H1 (cell line): ENCODE measurements around the gene IKZF1. TPM values are rescaled to one million over a fixed set of nuclear protein-coding genes. Genes with fewer than 3 reads are reported as not detected.

Experiments used
- CTCF ChIA-PET: fragments of 300-600 bp; sonication (Branson Sonifier 250); formaldehyde crosslinking; loops from one replicate; lab custom pipeline; 2021; ENCODE audit not compliant: partially characterized antibody; lab: Charles Lee
- POLR2A ChIA-PET: fragments of 300-600 bp; sonication (Branson Sonifier 250); formaldehyde crosslinking; loops from one replicate; lab custom pipeline; 2021; ENCODE audit warnings: inconsistent platforms; ENCODE audit not compliant: partially characterized antibody; lab: Charles Lee
- DNase-seq, 2 experiments: peaks; one replicate each; pipeline versions ENCODE4 v3.0.0 to v3.0.0-alpha.2; 2010 to 2022; ENCODE audit warnings: low spot score in 2 of 2, low read depth in 1 of 2, mixed read lengths in 1 of 2
- FAIRE-seq: peaks from 2 replicates; lab custom pipeline; 2011; peaks lifted over from hg19 to GRCh38; lab: Jason Lieb, UNC
- H2AFZ ChIP-seq: 2 replicates; pipeline ENCODE4 v1.8.1; 2012; ENCODE audit warnings: low read length, inconsistent platforms
- H2AK5ac ChIP-seq: 2 replicates; pipeline ENCODE4 v1.6.1; 2013; ENCODE audit warnings: low read depth, low read length
- H2BK120ac ChIP-seq: replicated peaks from 2 replicates; pipeline ENCODE3; 2013; ENCODE audit warnings: low read depth, low read length, inconsistent platforms
- H2BK12ac ChIP-seq: 2 replicates; pipeline ENCODE4 v1.6.1; 2013; ENCODE audit warnings: low read depth, low read length
- H2BK15ac ChIP-seq: 2 replicates; pipeline ENCODE4 v1.6.1; 2013; ENCODE audit warnings: low read length
- H2BK20ac ChIP-seq: 2 replicates; pipeline ENCODE4 v1.6.1; 2013; ENCODE audit warnings: low read length
- H2BK5ac ChIP-seq: 2 replicates; pipeline ENCODE4 v1.6.1; 2013; ENCODE audit warnings: low read depth, low read length
- H3K14ac ChIP-seq: 2 replicates; pipeline ENCODE4 v1.6.1; 2013; ENCODE audit warnings: inconsistent platforms; ENCODE audit not compliant: insufficient read length
- H3K18ac ChIP-seq: 2 replicates; pipeline ENCODE4 v1.6.1; 2013; ENCODE audit warnings: low read length; ENCODE audit errors: extremely low read depth
- H3K23ac ChIP-seq: 2 replicates; pipeline ENCODE4 v1.6.1; 2013; ENCODE audit warnings: inconsistent platforms; ENCODE audit not compliant: insufficient read length
- H3K23me2 ChIP-seq: 2 replicates; pipeline ENCODE4 v1.6.1; 2013; ENCODE audit warnings: low read depth, low read length
- H3K27ac ChIP-seq: 2 replicates; pipeline ENCODE4 v1.6.1; 2011; ENCODE audit warnings: low read depth, low read length, inconsistent platforms
- H3K27me3 ChIP-seq, 4 experiments: replicated peaks in 1 of 4; 1 replicate in 1 of 4; 2 replicates in 3 of 4; pipeline versions ENCODE4 v1.6.1 to v1.8.1; 2011 to 2013; ENCODE audit warnings: low read length in 3 of 4, mild to moderate bottlenecking in 3 of 4, inconsistent platforms in 2 of 4, mixed read lengths in 2 of 4, moderate library complexity in 1 of 4; ENCODE audit not compliant: control insufficient read depth in 3 of 4, insufficient read depth in 3 of 4; ENCODE audit errors: extremely low read depth in 1 of 4
- H3K36me3 ChIP-seq, 4 experiments: 2 replicates each; pipeline versions ENCODE4 v1.6.1 to v1.8.1; 2011 to 2013; ENCODE audit warnings: mild to moderate bottlenecking in 4 of 4, low read length in 3 of 4, moderate library complexity in 2 of 4, control low read depth in 1 of 4, inconsistent platforms in 1 of 4; ENCODE audit not compliant: insufficient read depth in 4 of 4, control insufficient read depth in 2 of 4
- H3K4ac ChIP-seq: replicated peaks from 2 replicates; pipeline ENCODE3; 2013; ENCODE audit warnings: low read length, low read depth, mixed read lengths, inconsistent platforms; ENCODE audit not compliant: insufficient read length
- H3K4me1 ChIP-seq, 4 experiments: replicated peaks in 1 of 4; 1 replicate in 1 of 4; 2 replicates in 3 of 4; pipeline versions ENCODE4 v1.6.1 to v1.8.1; 2011 to 2013; ENCODE audit warnings: low read length in 3 of 4, inconsistent platforms in 2 of 4, mixed read lengths in 1 of 4; ENCODE audit not compliant: insufficient read depth in 4 of 4, control insufficient read depth in 3 of 4
- H3K4me2 ChIP-seq, 2 experiments: 2 replicates each; pipeline versions ENCODE4 v1.6.1 to v1.8.1; 2011 to 2013; ENCODE audit warnings: low read depth in 2 of 2, low read length in 2 of 2, control low read depth in 1 of 2, inconsistent platforms in 1 of 2, mild to moderate bottlenecking in 1 of 2; ENCODE audit not compliant: insufficient read depth in 1 of 2
- H3K4me3 ChIP-seq, 4 experiments: fragments of 200-600, 300-600 bp in 1 of 4; sonication (generic), shearing (Covaris generic), sonication (Bioruptor Twin) in 1 of 4; 2 replicates each; pipeline versions ENCODE4 v1.5.1 to v1.8.1; 2011 to 2016; ENCODE audit warnings: low read length in 4 of 4, low read depth in 3 of 4, control low read depth in 2 of 4, inconsistent platforms in 2 of 4, mild to moderate bottlenecking in 2 of 4, mixed read lengths in 1 of 4, moderate library complexity in 1 of 4; ENCODE audit not compliant: insufficient read depth in 2 of 4; ENCODE audit errors: extremely low read depth in 1 of 4
- H3K56ac ChIP-seq: replicated peaks from 2 replicates; pipeline ENCODE3; 2013; ENCODE audit warnings: low read depth, mild to moderate bottlenecking, mixed read lengths, low read length, inconsistent platforms; ENCODE audit not compliant: insufficient read length
- H3K79me1 ChIP-seq: 2 replicates; pipeline ENCODE4 v1.6.1; 2013; ENCODE audit warnings: low read depth, low read length, control low read depth
- H3K79me2 ChIP-seq, 2 experiments: 2 replicates each; pipeline versions ENCODE4 v1.6.1 to v1.8.1; 2012 to 2013; ENCODE audit warnings: low read length in 2 of 2, mild to moderate bottlenecking in 2 of 2, inconsistent platforms in 1 of 2; ENCODE audit not compliant: insufficient read depth in 2 of 2, control insufficient read depth in 1 of 2
- H3K9ac ChIP-seq, 4 experiments: replicated peaks in 1 of 4; 1 replicate in 1 of 4; 2 replicates in 3 of 4; pipeline versions ENCODE4 v1.6.1 to v1.8.1; 2011 to 2013; ENCODE audit warnings: low read depth in 3 of 4, low read length in 3 of 4, control low read depth in 2 of 4, mild to moderate bottlenecking in 2 of 4, moderate library complexity in 2 of 4, inconsistent platforms in 1 of 4; ENCODE audit errors: extremely low read depth in 1 of 4
- H3K9me3 ChIP-seq, 2 experiments: 2 replicates each; pipeline versions ENCODE4 v1.6.1 to v1.8.1; 2012 to 2013; ENCODE audit warnings: mild to moderate bottlenecking in 2 of 2, moderate library complexity in 2 of 2, control low read depth in 1 of 2, inconsistent platforms in 1 of 2, low read depth in 1 of 2, low read length in 1 of 2, mixed read lengths in 1 of 2; ENCODE audit not compliant: insufficient read depth in 2 of 2
- H4K20me1 ChIP-seq, 2 experiments: replicated peaks in 1 of 2; 2 replicates each; pipeline versions ENCODE3 to v1.8.1; 2011 to 2013; ENCODE audit warnings: inconsistent platforms in 2 of 2, low read length in 2 of 2, mild to moderate bottlenecking in 1 of 2; ENCODE audit not compliant: insufficient read depth in 2 of 2, control insufficient read depth in 1 of 2
- H4K5ac ChIP-seq: 2 replicates; pipeline ENCODE4 v1.6.1; 2013; ENCODE audit warnings: low read length, low read depth, mixed read lengths, inconsistent platforms; ENCODE audit not compliant: insufficient read length
- H4K8ac ChIP-seq: 2 replicates; pipeline ENCODE4 v1.8.0; 2013; ENCODE audit warnings: mild to moderate bottlenecking, moderate library complexity, low read length, inconsistent platforms; ENCODE audit not compliant: insufficient read depth; ENCODE audit errors: extremely low read depth
- H4K91ac ChIP-seq: replicated peaks from 2 replicates; pipeline ENCODE3; 2013; ENCODE audit warnings: low read length, mixed read lengths, inconsistent platforms; ENCODE audit not compliant: insufficient read length
- CTBP2 ChIP-seq: IDR thresholded peaks from 2 replicates; pipeline ENCODE4 v1.7.0; 2011; ENCODE audit warnings: borderline replicate concordance, mild to moderate bottlenecking, moderate library complexity, mixed read lengths, low read length; ENCODE audit not compliant: insufficient read depth, insufficient read length
- HDAC6 ChIP-seq: IDR thresholded peaks from one replicate; pipeline ENCODE4 v1.7.1; 2012; ENCODE audit warnings: low read depth, mild to moderate bottlenecking, inconsistent platforms, low read length, moderate library complexity
- KDM1A ChIP-seq: fragments of 200-600, 300-600 bp; sonication (generic); IDR thresholded peaks from 2 replicates; pipeline ENCODE4 v1.7.1; 2016; ENCODE audit warnings: mild to moderate bottlenecking, low read length, borderline replicate concordance
- KDM4A ChIP-seq: IDR thresholded peaks from one replicate; pipeline ENCODE4 v1.7.1; 2012; ENCODE audit warnings: low read depth, mild to moderate bottlenecking, moderate library complexity, low read length, inconsistent platforms; ENCODE audit not compliant: severe bottlenecking
- RFX5 ChIP-seq: IDR thresholded peaks from 2 replicates; pipeline ENCODE4 v1.6.1; 2011; ENCODE audit warnings: low read depth, low read length, improper control_type of control experiment, borderline replicate concordance
- SP1 ChIP-seq: IDR thresholded peaks from 2 replicates; pipeline ENCODE4 v1.6.1; 2011; ENCODE audit warnings: low read depth, low read length
- ZNF274 ChIP-seq: IDR thresholded peaks from 2 replicates; pipeline ENCODE4 v1.7.0; 2012; ENCODE audit warnings: low read length, borderline replicate concordance; ENCODE audit errors: extremely low read depth
- WGBS, 2 experiments: shearing (Covaris generic) in 1 of 2; methylation state at CpG; one replicate each; pipeline versions ENCODE4 v1.1.6 to v1.1.7; 2013 to 2015; ENCODE audit warnings: low lambda C conversion rate in 2 of 2, mixed read lengths in 2 of 2, inconsistent platforms in 1 of 2, low coverage in 1 of 2, missing lambda C conversion rate in 1 of 2; ENCODE audit not compliant: insufficient replicate concordance in 2 of 2, insufficient coverage in 1 of 2, insufficient read length in 1 of 2; ENCODE audit errors: extremely low coverage in 1 of 2, missing lambda C conversion rate in 1 of 2; 5-methylcytosine and 5-hydroxymethylcytosine counted together
- polyA plus RNA-seq, 7 experiments: library from polyadenylated mRNA; depleted of rRNA in 3 of 7; stranded (reverse) in 5 of 7; unstranded in 2 of 7; fragments of >200 nt in 5 of 7; fragments of 200-250 nt in 2 of 7; gene quantifications; 1 replicate in 5 of 7; 2 replicates in 1 of 7; 4 replicates in 1 of 7; pipeline versions ENCODE4 v1.2.1 to v1.2.3, GENCODE V29; 2011 to 2013; ENCODE audit warnings: missing spikeins in 2 of 7, mixed read lengths in 2 of 7
- total RNA-seq: library from RNA; stranded (reverse); fragmentation: NEBNext Ultra II Directional; extraction: Animal tissue kit (Norgen Biotek cat#: 25700); gene quantifications from 2 replicates; pipeline ENCODE4 v1.2.1, GENCODE V29; 2021
- TF ChIP-seq, protein P1 (sequence below): IDR thresholded peaks from 2 replicates; pipeline ENCODE4 v1.6.1; 2012; ENCODE audit warnings: low read length, inconsistent platforms

The IKZF1 gene
- total and polyA plus RNA-seq, 2 of the 8 experiments (the other 6 are each of a cell fraction or from before 2014, with no cell fraction given) = 0.74 to 1.5 TPM

- Histone ChIP-seq H3K18ac (no peak overlapping the region), H3K79me1 (no peaks in the 10 kb centered on the region), H3K4ac (no peak overlapping the region), H3K27ac (no peak overlapping the region), H2BK20ac (no peak overlapping the region), H3K79me2 (peaks cover 0 to 3% of the 10 kb centered on the region in 2 experiments; a peak in 2 of 4 replicates), H3K23ac (no peak overlapping the region), H3K14ac (no peak overlapping the region), H3K36me3 (no peaks in the 10 kb centered on the region; a peak in 1 of 8 replicates), H3K9ac (no peak overlapping the region), H3K56ac (no peak overlapping the region), H2BK15ac (no peak overlapping the region), H3K4me1 (peaks cover 0 to 2% (median under 1%) of the 10 kb centered on the region in 4 experiments; a peak in 2 of 7 replicates), H3K9me3 (no peaks in the 10 kb centered on the region), H3K27me3 (no peaks in the 10 kb centered on the region; a peak in 1 of 7 replicates), H3K4me2 (no peak overlapping the region), H2AFZ (no peak overlapping the region), H2BK5ac (no peak overlapping the region), H4K20me1 (peaks cover 0 to 14% of the 10 kb centered on the region in 2 experiments), H4K5ac (no peak overlapping the region), H2BK120ac (no peak overlapping the region), H3K4me3 (no peak overlapping the region), H3K23me2 (peaks cover 14% of the 10 kb centered on the region), H2AK5ac (no peak overlapping the region), H2BK12ac (no peak overlapping the region), H4K91ac (no peak overlapping the region), H4K8ac (no peak overlapping the region)
- CTCF ChIA-PET = interaction anchor here (0.8 to 1.1 kb wide), 2 partner anchors 9 to 13 kb away, joined by 3 read pairs; no protein-coding TSS in a partner anchor
- WGBS, 2 experiments = 86% methylated on average over 8 of the region's 8 CpGs; no CpG with 5 or more reads in 1 of the 2 experiments
- POLR2A ChIA-PET = no interaction called here
- no peak for DNase-seq
- FAIRE-seq = no peak
- TF ChIP-seq HDAC6 (no peak), ZNF274 (no peak), SP1 (no peak), CTBP2 (no peak), KDM4A (no peak), RFX5 (no peak), KDM1A (no peak)
- TF ChIP-seq, protein P1, sequence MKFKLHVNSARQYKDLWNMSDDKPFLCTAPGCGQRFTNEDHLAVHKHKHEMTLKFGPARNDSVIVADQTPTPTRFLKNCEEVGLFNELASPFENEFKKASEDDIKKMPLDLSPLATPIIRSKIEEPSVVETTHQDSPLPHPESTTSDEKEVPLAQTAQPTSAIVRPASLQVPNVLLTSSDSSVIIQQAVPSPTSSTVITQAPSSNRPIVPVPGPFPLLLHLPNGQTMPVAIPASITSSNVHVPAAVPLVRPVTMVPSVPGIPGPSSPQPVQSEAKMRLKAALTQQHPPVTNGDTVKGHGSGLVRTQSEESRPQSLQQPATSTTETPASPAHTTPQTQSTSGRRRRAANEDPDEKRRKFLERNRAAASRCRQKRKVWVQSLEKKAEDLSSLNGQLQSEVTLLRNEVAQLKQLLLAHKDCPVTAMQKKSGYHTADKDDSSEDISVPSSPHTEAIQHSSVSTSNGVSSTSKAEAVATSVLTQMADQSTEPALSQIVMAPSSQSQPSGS = no peak
Measured at GRCh38 chr7:50332241-50333165, 28.0 kb downstream of the IKZF1 start.
